HG03342 (cell line): ENCODE results near the gene ANAPC1.
"Not testable (repeated sequence)": the region's sequence is repeated elsewhere in the genome, so short reads cannot be mapped to it uniquely, and the experiment has no call there.

Source experiments
- ATAC-seq: cut with Tn5 transposase; IDR thresholded peaks from one replicate; pipeline ENCODE4 v1.9.1; 2021; ENCODE audit warnings: mild to moderate bottlenecking, moderate library complexity; ENCODE audit not compliant: unreplicated experiment

The ANAPC1 gene

GRCh38 chr2:111905990-111906735 lies 22.2 kb upstream of the ANAPC1 start:
- no peak for ATAC-seq

GRCh38 chr2:111905475-111905869 lies 21.5 kb upstream of the ANAPC1 start:
- ATAC-seq, result not testable (repeated sequence)

GRCh38 chr2:111904726-111905474 lies 20.9 kb upstream of the ANAPC1 start:
- ATAC-seq, result no peak

GRCh38 chr2:111903930-111904439 lies 20.0 kb upstream of the ANAPC1 start:
- no peak for ATAC-seq

GRCh38 chr2:111903516-111903915 lies 19.5 kb upstream of the ANAPC1 start:
- no peak for ATAC-seq

- no peak for ATAC-seq
Measured at GRCh38 chr2:111900859-111901258, 16.9 kb upstream of the ANAPC1 start.

- no peak for ATAC-seq
Measured at GRCh38 chr2:111898703-111899514, 14.9 kb upstream of the ANAPC1 start.

- peak; percentile 61 for ATAC-seq
Measured at GRCh38 chr2:111897924-111898702, 14.1 kb upstream of the ANAPC1 start, which contains the start of gene MERTK. Gene MERTK, plus strand, starts transcription at chr2:111898607. Its CDS starts 129 bp downstream, at chr2:111898736.

GRCh38 chr2:111897630-111897923 lies 13.6 kb upstream of the ANAPC1 start:
- no peak for ATAC-seq

- ATAC-seq, result no peak
Measured at GRCh38 chr2:111896576-111896975, 12.6 kb upstream of the ANAPC1 start.

- no peak for ATAC-seq
Measured at GRCh38 chr2:111896024-111896423, 12.0 kb upstream of the ANAPC1 start.

- ATAC-seq, result peak; percentile 3
Measured at GRCh38 chr2:111884592-111884964, 585 bp upstream of the ANAPC1 start.

- not testable (repeated sequence) for ATAC-seq
Measured at GRCh38 chr2:111872806-111873205, 11.2 kb downstream of the ANAPC1 start.

GRCh38 chr2:111865124-111865523 lies 18.9 kb downstream of the ANAPC1 start:
- not testable (repeated sequence) for ATAC-seq

- ATAC-seq, result not testable (repeated sequence)
Measured at GRCh38 chr2:111860005-111860404, 24.0 kb downstream of the ANAPC1 start.

- not testable (repeated sequence) for ATAC-seq
Measured at GRCh38 chr2:111852544-111852943, 31.4 kb downstream of the ANAPC1 start.

- ATAC-seq, result not testable (repeated sequence)
Measured at GRCh38 chr2:111850646-111851045, 33.3 kb downstream of the ANAPC1 start.

GRCh38 chr2:111839625-111840282 lies 44.2 kb downstream of the ANAPC1 start:
- ATAC-seq, result not testable (repeated sequence)

GRCh38 chr2:111838992-111839391 lies 45.0 kb downstream of the ANAPC1 start:
- not testable (repeated sequence) for ATAC-seq

- not testable (repeated sequence) for ATAC-seq
Measured at GRCh38 chr2:111834221-111834620, 49.8 kb downstream of the ANAPC1 start.
